ENCODE results near the gene ANKMY1. TPM values are rescaled to one million over a fixed set of nuclear protein-coding genes. Genes with fewer than 3 reads are reported as not detected.

ANKMY1 gene
- total and polyA plus RNA-seq, 2 of the 13 experiments (the other 11 are each of a cell fraction or from before 2014, with no cell fraction given): 11.7 to 18.8 TPM

- no peak; the same call in 1 of the 2 replicates for TF ChIP-seq PRDM15 (CRISPR knock-in tag; IDR thresholded peaks at IDR 0.05)
- TF ChIP-seq, protein P1, sequence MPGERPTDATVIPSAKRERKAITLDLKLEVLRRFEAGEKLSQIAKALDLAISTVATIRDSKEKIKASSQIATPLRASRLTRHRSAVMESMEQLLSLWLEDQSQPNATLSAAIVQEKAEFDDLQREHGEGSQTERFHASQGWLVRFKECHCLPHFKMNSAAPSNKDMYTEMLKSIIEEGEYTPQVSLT (CRISPR knock-in tag; IDR thresholded peaks at IDR 0.05; ENCODE audit: borderline replicate concordance, low read depth): no peak; the same call in 1 of the 2 replicates
- TF ChIP-seq REST (IDR thresholded peaks at IDR 0.05; ENCODE audit: borderline replicate concordance in 1 of 2, low read depth in 1 of 2, low read length in 2 of 2): no peak; a peak in 1 of 4 replicates
- no peak for TF ChIP-seq ZNF792 (CRISPR knock-in tag; IDR thresholded peaks at IDR 0.05)
- peak; percentile 60 for TF ChIP-seq ZBTB3 (CRISPR knock-in tag; IDR thresholded peaks at IDR 0.05; ENCODE audit: borderline replicate concordance, low read depth)
- TF ChIP-seq, protein P2, sequence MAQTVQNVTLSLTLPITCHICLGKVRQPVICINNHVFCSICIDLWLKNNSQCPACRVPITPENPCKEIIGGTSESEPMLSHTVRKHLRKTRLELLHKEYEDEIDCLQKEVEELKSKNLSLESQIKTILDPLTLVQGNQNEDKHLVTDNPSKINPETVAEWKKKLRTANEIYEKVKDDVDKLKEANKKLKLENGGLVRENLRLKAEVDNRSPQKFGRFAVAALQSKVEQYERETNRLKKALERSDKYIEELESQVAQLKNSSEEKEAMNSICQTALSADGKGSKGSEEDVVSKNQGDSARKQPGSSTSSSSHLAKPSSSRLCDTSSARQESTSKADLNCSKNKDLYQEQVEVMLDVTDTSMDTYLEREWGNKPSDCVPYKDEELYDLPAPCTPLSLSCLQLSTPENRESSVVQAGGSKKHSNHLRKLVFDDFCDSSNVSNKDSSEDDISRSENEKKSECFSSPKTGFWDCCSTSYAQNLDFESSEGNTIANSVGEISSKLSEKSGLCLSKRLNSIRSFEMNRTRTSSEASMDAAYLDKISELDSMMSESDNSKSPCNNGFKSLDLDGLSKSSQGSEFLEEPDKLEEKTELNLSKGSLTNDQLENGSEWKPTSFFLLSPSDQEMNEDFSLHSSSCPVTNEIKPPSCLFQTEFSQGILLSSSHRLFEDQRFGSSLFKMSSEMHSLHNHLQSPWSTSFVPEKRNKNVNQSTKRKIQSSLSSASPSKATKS (CRISPR knock-in tag; IDR thresholded peaks at IDR 0.05): no peak
- no peak; the same call in 1 of the 2 replicates for TF ChIP-seq ZNF296 (CRISPR knock-in tag; conservative IDR thresholded peaks at IDR 0.05)
- peak; percentile 64; the same call in 1 of the 2 replicates for TF ChIP-seq ZKSCAN8 (CRISPR knock-in tag; IDR thresholded peaks at IDR 0.05; ENCODE audit: borderline replicate concordance)
- TF ChIP-seq RXRA (CRISPR knock-in tag; IDR thresholded peaks at IDR 0.05): 0 out of 2 replicates have a peak, but pooled peaks have one; percentile 30
- no peak for TF ChIP-seq CHD2 (IDR thresholded peaks at IDR 0.05; ENCODE audit: low read depth, low read length)
- TF ChIP-seq, protein P3, sequence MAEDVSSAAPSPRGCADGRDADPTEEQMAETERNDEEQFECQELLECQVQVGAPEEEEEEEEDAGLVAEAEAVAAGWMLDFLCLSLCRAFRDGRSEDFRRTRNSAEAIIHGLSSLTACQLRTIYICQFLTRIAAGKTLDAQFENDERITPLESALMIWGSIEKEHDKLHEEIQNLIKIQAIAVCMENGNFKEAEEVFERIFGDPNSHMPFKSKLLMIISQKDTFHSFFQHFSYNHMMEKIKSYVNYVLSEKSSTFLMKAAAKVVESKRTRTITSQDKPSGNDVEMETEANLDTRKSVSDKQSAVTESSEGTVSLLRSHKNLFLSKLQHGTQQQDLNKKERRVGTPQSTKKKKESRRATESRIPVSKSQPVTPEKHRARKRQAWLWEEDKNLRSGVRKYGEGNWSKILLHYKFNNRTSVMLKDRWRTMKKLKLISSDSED (CRISPR knock-in tag; IDR thresholded peaks at IDR 0.05): 0 out of 2 replicates have a peak, but pooled peaks have one; percentile 8
- TF ChIP-seq RAD21 (CRISPR knock-in tag; IDR thresholded peaks at IDR 0.05): 0 out of 2 replicates have a peak, but pooled peaks have one; percentile 20
- TF ChIP-seq, protein P4, sequence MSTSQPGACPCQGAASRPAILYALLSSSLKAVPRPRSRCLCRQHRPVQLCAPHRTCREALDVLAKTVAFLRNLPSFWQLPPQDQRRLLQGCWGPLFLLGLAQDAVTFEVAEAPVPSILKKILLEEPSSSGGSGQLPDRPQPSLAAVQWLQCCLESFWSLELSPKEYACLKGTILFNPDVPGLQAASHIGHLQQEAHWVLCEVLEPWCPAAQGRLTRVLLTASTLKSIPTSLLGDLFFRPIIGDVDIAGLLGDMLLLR (CRISPR knock-in tag; IDR thresholded peaks at IDR 0.05): no peak
- 0 out of 2 replicates have a peak, but pooled peaks have one; percentile 7 for TF ChIP-seq ZFP37 (CRISPR knock-in tag; IDR thresholded peaks at IDR 0.05; ENCODE audit: borderline replicate concordance)
These were observed 47.3 kb upstream of the ANKMY1 start (continued) for GRCh38 chr2:240604939-240605716.

Data from HepG2 (cell line).